H1 (cell line): Measurements from ENCODE around the gene FABP6. TPM values are rescaled to one million over a fixed set of nuclear protein-coding genes. Genes with fewer than 3 reads are reported as not detected.

ENCODE experiments used
- CTCF ChIA-PET: fragments of 300-600 bp; sonication (Branson Sonifier 250); formaldehyde crosslinking; loops from one replicate; lab custom pipeline; 2021; ENCODE audit not compliant: partially characterized antibody; lab: Charles Lee
- POLR2A ChIA-PET: fragments of 300-600 bp; sonication (Branson Sonifier 250); formaldehyde crosslinking; loops from one replicate; lab custom pipeline; 2021; ENCODE audit warnings: inconsistent platforms; ENCODE audit not compliant: partially characterized antibody; lab: Charles Lee
- DNase-seq, 2 experiments: peaks; one replicate each; pipeline versions ENCODE4 v3.0.0 to v3.0.0-alpha.2; 2010 to 2022; ENCODE audit warnings: low spot score in 2 of 2, low read depth in 1 of 2, mixed read lengths in 1 of 2
- FAIRE-seq: peaks from 2 replicates; lab custom pipeline; 2011; peaks lifted over from hg19 to GRCh38; lab: Jason Lieb, UNC
- H2AFZ ChIP-seq: 2 replicates; pipeline ENCODE4 v1.8.1; 2012; ENCODE audit warnings: low read length, inconsistent platforms
- H2AK5ac ChIP-seq: 2 replicates; pipeline ENCODE4 v1.6.1; 2013; ENCODE audit warnings: low read depth, low read length
- H2BK120ac ChIP-seq: replicated peaks from 2 replicates; pipeline ENCODE3; 2013; ENCODE audit warnings: low read depth, low read length, inconsistent platforms
- H2BK12ac ChIP-seq: 2 replicates; pipeline ENCODE4 v1.6.1; 2013; ENCODE audit warnings: low read depth, low read length
- H2BK15ac ChIP-seq: 2 replicates; pipeline ENCODE4 v1.6.1; 2013; ENCODE audit warnings: low read length
- H2BK20ac ChIP-seq: 2 replicates; pipeline ENCODE4 v1.6.1; 2013; ENCODE audit warnings: low read length
- H2BK5ac ChIP-seq: 2 replicates; pipeline ENCODE4 v1.6.1; 2013; ENCODE audit warnings: low read depth, low read length
- H3K14ac ChIP-seq: 2 replicates; pipeline ENCODE4 v1.6.1; 2013; ENCODE audit warnings: inconsistent platforms; ENCODE audit not compliant: insufficient read length
- H3K18ac ChIP-seq: 2 replicates; pipeline ENCODE4 v1.6.1; 2013; ENCODE audit warnings: low read length; ENCODE audit errors: extremely low read depth
- H3K23ac ChIP-seq: 2 replicates; pipeline ENCODE4 v1.6.1; 2013; ENCODE audit warnings: inconsistent platforms; ENCODE audit not compliant: insufficient read length
- H3K23me2 ChIP-seq: 2 replicates; pipeline ENCODE4 v1.6.1; 2013; ENCODE audit warnings: low read depth, low read length
- H3K27ac ChIP-seq: 2 replicates; pipeline ENCODE4 v1.6.1; 2011; ENCODE audit warnings: low read depth, low read length, inconsistent platforms
- H3K27me3 ChIP-seq, 4 experiments: replicated peaks in 1 of 4; 1 replicate in 1 of 4; 2 replicates in 3 of 4; pipeline versions ENCODE4 v1.6.1 to v1.8.1; 2011 to 2013; ENCODE audit warnings: low read length in 3 of 4, mild to moderate bottlenecking in 3 of 4, inconsistent platforms in 2 of 4, mixed read lengths in 2 of 4, moderate library complexity in 1 of 4; ENCODE audit not compliant: control insufficient read depth in 3 of 4, insufficient read depth in 3 of 4; ENCODE audit errors: extremely low read depth in 1 of 4
- H3K36me3 ChIP-seq, 4 experiments: 2 replicates each; pipeline versions ENCODE4 v1.6.1 to v1.8.1; 2011 to 2013; ENCODE audit warnings: mild to moderate bottlenecking in 4 of 4, low read length in 3 of 4, moderate library complexity in 2 of 4, control low read depth in 1 of 4, inconsistent platforms in 1 of 4; ENCODE audit not compliant: insufficient read depth in 4 of 4, control insufficient read depth in 2 of 4
- H3K4ac ChIP-seq: replicated peaks from 2 replicates; pipeline ENCODE3; 2013; ENCODE audit warnings: low read length, low read depth, mixed read lengths, inconsistent platforms; ENCODE audit not compliant: insufficient read length
- H3K4me1 ChIP-seq, 4 experiments: replicated peaks in 1 of 4; 1 replicate in 1 of 4; 2 replicates in 3 of 4; pipeline versions ENCODE4 v1.6.1 to v1.8.1; 2011 to 2013; ENCODE audit warnings: low read length in 3 of 4, inconsistent platforms in 2 of 4, mixed read lengths in 1 of 4; ENCODE audit not compliant: insufficient read depth in 4 of 4, control insufficient read depth in 3 of 4
- H3K4me2 ChIP-seq, 2 experiments: 2 replicates each; pipeline versions ENCODE4 v1.6.1 to v1.8.1; 2011 to 2013; ENCODE audit warnings: low read depth in 2 of 2, low read length in 2 of 2, control low read depth in 1 of 2, inconsistent platforms in 1 of 2, mild to moderate bottlenecking in 1 of 2; ENCODE audit not compliant: insufficient read depth in 1 of 2
- H3K4me3 ChIP-seq, 4 experiments: fragments of 200-600, 300-600 bp in 1 of 4; sonication (generic), shearing (Covaris generic), sonication (Bioruptor Twin) in 1 of 4; 2 replicates each; pipeline versions ENCODE4 v1.5.1 to v1.8.1; 2011 to 2016; ENCODE audit warnings: low read length in 4 of 4, low read depth in 3 of 4, control low read depth in 2 of 4, inconsistent platforms in 2 of 4, mild to moderate bottlenecking in 2 of 4, mixed read lengths in 1 of 4, moderate library complexity in 1 of 4; ENCODE audit not compliant: insufficient read depth in 2 of 4; ENCODE audit errors: extremely low read depth in 1 of 4
- H3K56ac ChIP-seq: replicated peaks from 2 replicates; pipeline ENCODE3; 2013; ENCODE audit warnings: low read depth, mild to moderate bottlenecking, mixed read lengths, low read length, inconsistent platforms; ENCODE audit not compliant: insufficient read length
- H3K79me1 ChIP-seq: 2 replicates; pipeline ENCODE4 v1.6.1; 2013; ENCODE audit warnings: low read depth, low read length, control low read depth
- H3K79me2 ChIP-seq, 2 experiments: 2 replicates each; pipeline versions ENCODE4 v1.6.1 to v1.8.1; 2012 to 2013; ENCODE audit warnings: low read length in 2 of 2, mild to moderate bottlenecking in 2 of 2, inconsistent platforms in 1 of 2; ENCODE audit not compliant: insufficient read depth in 2 of 2, control insufficient read depth in 1 of 2
- H3K9ac ChIP-seq, 4 experiments: replicated peaks in 1 of 4; 1 replicate in 1 of 4; 2 replicates in 3 of 4; pipeline versions ENCODE4 v1.6.1 to v1.8.1; 2011 to 2013; ENCODE audit warnings: low read depth in 3 of 4, low read length in 3 of 4, control low read depth in 2 of 4, mild to moderate bottlenecking in 2 of 4, moderate library complexity in 2 of 4, inconsistent platforms in 1 of 4; ENCODE audit errors: extremely low read depth in 1 of 4
- H3K9me3 ChIP-seq, 2 experiments: 2 replicates each; pipeline versions ENCODE4 v1.6.1 to v1.8.1; 2012 to 2013; ENCODE audit warnings: mild to moderate bottlenecking in 2 of 2, moderate library complexity in 2 of 2, control low read depth in 1 of 2, inconsistent platforms in 1 of 2, low read depth in 1 of 2, low read length in 1 of 2, mixed read lengths in 1 of 2; ENCODE audit not compliant: insufficient read depth in 2 of 2
- H4K20me1 ChIP-seq, 2 experiments: replicated peaks in 1 of 2; 2 replicates each; pipeline versions ENCODE3 to v1.8.1; 2011 to 2013; ENCODE audit warnings: inconsistent platforms in 2 of 2, low read length in 2 of 2, mild to moderate bottlenecking in 1 of 2; ENCODE audit not compliant: insufficient read depth in 2 of 2, control insufficient read depth in 1 of 2
- H4K5ac ChIP-seq: 2 replicates; pipeline ENCODE4 v1.6.1; 2013; ENCODE audit warnings: low read length, low read depth, mixed read lengths, inconsistent platforms; ENCODE audit not compliant: insufficient read length
- H4K8ac ChIP-seq: 2 replicates; pipeline ENCODE4 v1.8.0; 2013; ENCODE audit warnings: mild to moderate bottlenecking, moderate library complexity, low read length, inconsistent platforms; ENCODE audit not compliant: insufficient read depth; ENCODE audit errors: extremely low read depth
- H4K91ac ChIP-seq: replicated peaks from 2 replicates; pipeline ENCODE3; 2013; ENCODE audit warnings: low read length, mixed read lengths, inconsistent platforms; ENCODE audit not compliant: insufficient read length
- RNF2 ChIP-seq: fragments of 200-900, 300-1000 bp; sonication (generic); IDR thresholded peaks from 2 replicates; pipeline ENCODE4 v1.7.1; 2016; ENCODE audit warnings: borderline replicate concordance, low read depth, mild to moderate bottlenecking, antibody characterized with exemption, low read length; ENCODE audit not compliant: poor library complexity, severe bottlenecking; ENCODE audit errors: missing control alignments
- RXRA ChIP-seq: IDR thresholded peaks from 2 replicates; pipeline ENCODE4 v1.6.1; 2011; ENCODE audit warnings: low read depth, mild to moderate bottlenecking, low read length, moderate library complexity; ENCODE audit not compliant: insufficient read depth
- SAP30 ChIP-seq: fragments of 300-600 bp; sonication (generic); IDR thresholded peaks from 2 replicates; pipeline ENCODE4 v1.7.1; 2012; ENCODE audit warnings: low read length, moderate library complexity, mild to moderate bottlenecking, inconsistent platforms; ENCODE audit not compliant: insufficient read depth, insufficient replicate concordance
- SP1 ChIP-seq: IDR thresholded peaks from 2 replicates; pipeline ENCODE4 v1.6.1; 2011; ENCODE audit warnings: low read depth, low read length
- SRF ChIP-seq: IDR thresholded peaks from 2 replicates; pipeline ENCODE4 v1.6.1; 2011; ENCODE audit warnings: mild to moderate bottlenecking, low read depth, low read length, moderate library complexity
- WGBS, 2 experiments: shearing (Covaris generic) in 1 of 2; methylation state at CpG; one replicate each; pipeline versions ENCODE4 v1.1.6 to v1.1.7; 2013 to 2015; ENCODE audit warnings: low lambda C conversion rate in 2 of 2, mixed read lengths in 2 of 2, inconsistent platforms in 1 of 2, low coverage in 1 of 2, missing lambda C conversion rate in 1 of 2; ENCODE audit not compliant: insufficient replicate concordance in 2 of 2, insufficient coverage in 1 of 2, insufficient read length in 1 of 2; ENCODE audit errors: extremely low coverage in 1 of 2, missing lambda C conversion rate in 1 of 2; 5-methylcytosine and 5-hydroxymethylcytosine counted together
- polyA plus RNA-seq, 7 experiments: library from polyadenylated mRNA; depleted of rRNA in 3 of 7; stranded (reverse) in 5 of 7; unstranded in 2 of 7; fragments of >200 nt in 5 of 7; fragments of 200-250 nt in 2 of 7; gene quantifications; 1 replicate in 5 of 7; 2 replicates in 1 of 7; 4 replicates in 1 of 7; pipeline versions ENCODE4 v1.2.1 to v1.2.3, GENCODE V29; 2011 to 2013; ENCODE audit warnings: missing spikeins in 2 of 7, mixed read lengths in 2 of 7
- total RNA-seq: library from RNA; stranded (reverse); fragmentation: NEBNext Ultra II Directional; extraction: Animal tissue kit (Norgen Biotek cat#: 25700); gene quantifications from 2 replicates; pipeline ENCODE4 v1.2.1, GENCODE V29; 2021

The FABP6 gene
- total and polyA plus RNA-seq, 2 of the 8 experiments (the other 6 are each of a cell fraction or from before 2014, with no cell fraction given), result 4.8 to 6.1 TPM

GRCh38 chr5:160259341-160259740 lies 30.0 kb downstream of the FABP6 start:
- Histone ChIP-seq H3K27ac (no peak overlapping the region), H3K4me1 (peaks cover 2 to 18% (median 12%) of the 10 kb centered on the region in 4 experiments), H3K4me3 (no peak overlapping the region), H2BK120ac (no peak overlapping the region), H2AK5ac (no peak overlapping the region), H3K36me3 (peaks cover 5 to 31% (median 18%) of the 10 kb centered on the region in 4 experiments; a peak in 7 of 8 replicates), H2BK15ac (no peak overlapping the region), H3K56ac (no peak overlapping the region), H2BK5ac (no peak overlapping the region), H4K20me1 (peaks cover 3 to 8% of the 10 kb centered on the region in 2 experiments), H3K27me3 (no peaks in the 10 kb centered on the region), H2AFZ (no peak overlapping the region), H2BK12ac (no peak overlapping the region), H4K5ac (no peak overlapping the region), H4K8ac (no peak overlapping the region), H3K14ac (no peak overlapping the region), H3K4me2 (no peak overlapping the region), H3K79me2 (peaks cover 0 to 22% of the 10 kb centered on the region in 2 experiments; a peak in 1 of 4 replicates), H3K79me1 (peaks cover 12% of the 10 kb centered on the region), H3K18ac (no peak overlapping the region), H3K9ac (no peak overlapping the region), H3K9me3 (no peaks in the 10 kb centered on the region), H3K23ac (no peak overlapping the region), H3K4ac (no peak overlapping the region), H3K23me2 (no peaks in the 10 kb centered on the region), H2BK20ac (no peak overlapping the region), H4K91ac (no peak overlapping the region)
- whole genome bisulfite sequencing, 2 experiments, result 85% methylated on average over 5 of the region's 7 CpGs; no CpG with 5 or more reads in 1 of the 2 experiments
- CTCF ChIA-PET, result interaction anchor here (0.7 to 29.3 kb wide), 4 partner anchors 4 to 86 kb away, joined by 3 to 362 read pairs (median 238); no protein-coding TSS in a partner anchor
- FAIRE-seq, result no peak
- DNase-seq, result no peak
- TF ChIP-seq SAP30 (no peak), SP1 (no peak), RNF2 (no peak), SRF (no peak), RXRA (no peak)
- POLR2A ChIA-PET, result interaction anchor here (1.0 kb wide), 1 partner anchor 77 kb away, joined by 4 read pairs; no protein-coding TSS in a partner anchor
